A549 (cell line): ENCODE measurements around the gene PRDM10. TPM values are rescaled to one million over a fixed set of nuclear protein-coding genes. Genes with fewer than 3 reads are reported as not detected.

Experiments
- ATAC-seq, 2 experiments: fragments of 200-7000 bp in 1 of 2; fragments of >200 bp in 1 of 2; cut with Nextera tagmentation in 1 of 2; cut with Tn5 transposase in 1 of 2; 3 replicates each; pipeline versions ENCODE4 v1.8.0 to v1.9.1; 2018 to 2020; ENCODE audit warnings: mild to moderate bottlenecking in 1 of 2, moderate library complexity in 1 of 2
- CTCF ChIA-PET: fragments of 300-600 bp; sonication (Branson Sonifier 250); formaldehyde crosslinking; extraction: SDS; loops from one replicate; lab custom pipeline; 2021; ENCODE audit warnings: antibody characterized with exemption, inconsistent platforms; lab: Yijun Ruan, JAX
- POLR2A ChIA-PET: fragments of 350-600 bp; formaldehyde crosslinking; extraction: SDS; loops from one replicate; lab custom pipeline; 2021; ENCODE audit warnings: antibody characterized with exemption, inconsistent platforms; lab: Yijun Ruan, JAX
- DNase-seq, 2 experiments: peaks; one replicate each; pipeline versions ENCODE4 v3.0.0 to v3.0.0-alpha.2; 2011 to 2016; ENCODE audit warnings: low read depth in 1 of 2, low spot score in 1 of 2
- FAIRE-seq: peaks from 2 replicates; lab custom pipeline; 2011; peaks lifted over from hg19 to GRCh38; lab: Jason Lieb, UNC
- H3K27ac ChIP-seq, 2 experiments: fragments of >200 bp; sonication (Bioruptor Twin); formaldehyde crosslinking; 3 replicates each; pipeline ENCODE4 v1.5.1; 2016 to 2017
- H3K4me1 ChIP-seq: fragments of >200 bp; sonication (Bioruptor Twin); formaldehyde crosslinking; 3 replicates; pipeline ENCODE4 v1.6.1; 2016
- H3K4me2 ChIP-seq: fragments of >200 bp; sonication (Bioruptor Twin); formaldehyde crosslinking; 3 replicates; pipeline ENCODE4 v1.6.1; 2016
- H3K4me3 ChIP-seq: fragments of >200 bp; sonication (Bioruptor Twin); formaldehyde crosslinking; 3 replicates; pipeline ENCODE4 v1.5.1; 2016
- H3K9me3 ChIP-seq: fragments of >200 bp; sonication (Bioruptor Twin); formaldehyde crosslinking; 3 replicates; pipeline ENCODE4 v1.6.1; 2016
- BHLHE40 ChIP-seq: IDR thresholded peaks from 2 replicates; pipeline ENCODE4 v1.6.1; 2012; ENCODE audit warnings: low read depth, low read length, inconsistent platforms
- CBX2 ChIP-seq: fragments of 200-600 bp; sonication (generic); IDR thresholded peaks from 2 replicates; pipeline ENCODE4 v1.6.1; 2016; ENCODE audit warnings: low read depth, mild to moderate bottlenecking, borderline replicate concordance
- CEBPB ChIP-seq, 2 experiments: fragments of >200 bp in 1 of 2; sonication (Bioruptor Twin) in 1 of 2; formaldehyde crosslinking in 1 of 2; IDR thresholded peaks; 2 replicates each; pipeline ENCODE4 v1.6.1; 2012 to 2016
- CHD4 ChIP-seq: fragments of 200-600 bp; sonication (generic); IDR thresholded peaks from 2 replicates; pipeline ENCODE4 v1.6.1; 2016; ENCODE audit warnings: antibody characterized with exemption, mild to moderate bottlenecking, borderline replicate concordance
- CTCF ChIP-seq: fragments of >200 bp; sonication (Bioruptor Twin); formaldehyde crosslinking; IDR thresholded peaks from 3 replicates; pipeline ENCODE4 v1.5.1; 2016
- EHF ChIP-seq: fragments of 250-450 bp; sonication (Bioruptor Pico); IDR thresholded peaks from 2 replicates; pipeline ENCODE4 v1.5.0; 2020; ENCODE audit warnings: mild to moderate bottlenecking
- ESRRA ChIP-seq: fragments of 150-350 bp; IDR thresholded peaks from 2 replicates; pipeline ENCODE4 v1.6.1; 2014; ENCODE audit warnings: mild to moderate bottlenecking, low read length, borderline replicate concordance
- FOSB ChIP-seq: fragments of 250-450 bp; sonication (Bioruptor Pico); IDR thresholded peaks from 2 replicates; pipeline ENCODE4 v1.5.0; 2020; ENCODE audit warnings: mild to moderate bottlenecking, moderate library complexity
- FOSL2 ChIP-seq, 2 experiments: fragments of 450-650 bp in 1 of 2; fragments of >200 bp in 1 of 2; sonication (Bioruptor Twin) in 1 of 2; formaldehyde crosslinking; IDR thresholded peaks; 2 replicates each; pipeline versions ENCODE4 v1.5.0 to v1.6.1; 2016 to 2020; ENCODE audit warnings: mild to moderate bottlenecking in 1 of 2, moderate library complexity in 1 of 2
- FOXS1 ChIP-seq: fragments of 250-450 bp; sonication (Bioruptor Pico); IDR thresholded peaks from 2 replicates; pipeline ENCODE4 v1.5.0; 2020; ENCODE audit warnings: mild to moderate bottlenecking, moderate library complexity
- GATA3 ChIP-seq: IDR thresholded peaks from 2 replicates; pipeline ENCODE4 v1.6.1; 2012; ENCODE audit warnings: borderline replicate concordance
- HDAC2 ChIP-seq: fragments of 200-600 bp; sonication (generic); IDR thresholded peaks from 2 replicates; pipeline ENCODE4 v1.6.1; 2016
- HEYL ChIP-seq: fragments of 250-450 bp; sonication (Bioruptor Pico); IDR thresholded peaks from 2 replicates; pipeline ENCODE4 v1.8.0; 2021; ENCODE audit warnings: mild to moderate bottlenecking, moderate library complexity
- HOXB13 ChIP-seq: fragments of 250-450 bp; sonication (Bioruptor Pico); IDR thresholded peaks from 2 replicates; pipeline ENCODE4 v1.5.0; 2020; ENCODE audit warnings: low read depth, mild to moderate bottlenecking, moderate library complexity
- JUN ChIP-seq, 2 experiments: fragments of >200 bp; sonication (Bioruptor Twin); formaldehyde crosslinking; IDR thresholded peaks; 2 replicates in 1 of 2; 3 replicates in 1 of 2; pipeline ENCODE4 v1.6.1; 2016 to 2017
- JUNB ChIP-seq: fragments of >200 bp; sonication (Bioruptor Twin); formaldehyde crosslinking; IDR thresholded peaks from 2 replicates; pipeline ENCODE4 v1.6.1; 2016
- KDM1A ChIP-seq: fragments of 200-600 bp; sonication (generic); IDR thresholded peaks from 2 replicates; pipeline ENCODE4 v1.6.1; 2016; ENCODE audit warnings: low read depth, mild to moderate bottlenecking
- MAFK ChIP-seq: fragments of 450-650 bp; IDR thresholded peaks from 2 replicates; pipeline ENCODE4 v1.6.1; 2014; ENCODE audit not compliant: partially characterized antibody
- NFE2L2 ChIP-seq: fragments of 150-350 bp; conservative IDR thresholded peaks from 2 replicates; pipeline ENCODE4 v1.6.1; 2014; ENCODE audit warnings: low read length
- PBX3 ChIP-seq: IDR thresholded peaks from 2 replicates; pipeline ENCODE4 v1.6.1; 2012
- RAD21 ChIP-seq, 2 experiments: fragments of >200 bp in 1 of 2; sonication (Bioruptor Twin) in 1 of 2; formaldehyde crosslinking in 1 of 2; IDR thresholded peaks in 1 of 2; conservative IDR thresholded peaks in 1 of 2; 2 replicates in 1 of 2; 3 replicates in 1 of 2; pipeline ENCODE4 v1.6.1; 2012 to 2018; ENCODE audit warnings: inconsistent platforms in 1 of 2
- RARB ChIP-seq: fragments of 250-450 bp; sonication (Bioruptor Pico); IDR thresholded peaks from 2 replicates; pipeline ENCODE4 v1.8.0; 2021; ENCODE audit warnings: mild to moderate bottlenecking, moderate library complexity
- REST ChIP-seq: fragments of 200-600 bp; sonication (generic); IDR thresholded peaks from 2 replicates; pipeline ENCODE4 v1.6.1; 2016; ENCODE audit warnings: antibody characterized with exemption, mild to moderate bottlenecking, moderate library complexity
- SMC3 ChIP-seq: fragments of >200 bp; sonication (Bioruptor Twin); formaldehyde crosslinking; IDR thresholded peaks from 3 replicates; pipeline ENCODE4 v1.6.1; 2018; ENCODE audit warnings: inconsistent platforms
- TFCP2L1 ChIP-seq: fragments of 250-450 bp; sonication (Bioruptor Pico); IDR thresholded peaks from 2 replicates; pipeline ENCODE4 v1.5.0; 2021; ENCODE audit warnings: mild to moderate bottlenecking
- ZNF302 ChIP-seq: fragments of 250-450 bp; sonication (Bioruptor Pico); IDR thresholded peaks from 2 replicates; pipeline ENCODE4 v1.9.0; 2021; ENCODE audit warnings: inconsistent platforms, mild to moderate bottlenecking, moderate library complexity
- WGBS: methylation state at CpG from one replicate; pipeline ENCODE4 v1.1.6; 2017; ENCODE audit errors: missing lambda C conversion rate; 5-methylcytosine and 5-hydroxymethylcytosine counted together
- polyA plus RNA-seq, 4 experiments: library from polyadenylated mRNA; depleted of rRNA in 3 of 4; stranded (reverse); fragments of >200 nt; fragmentation: RNase III in 1 of 4; extraction: RNeasy Plus Mini Kit Qiagen cat#74134 plus additional on column Dnase treatment in 1 of 4; gene quantifications; 2 replicates in 3 of 4; 3 replicates in 1 of 4; pipeline ENCODE4 v1.2.3, GENCODE V29; 2011 to 2017
- TF ChIP-seq, protein P1 (sequence below): IDR thresholded peaks from 2 replicates; pipeline ENCODE4 v1.6.1; 2012; ENCODE audit warnings: low read depth, borderline replicate concordance
- TF ChIP-seq, protein P2 (sequence below): IDR thresholded peaks from 2 replicates; pipeline ENCODE4 v1.6.1; 2012

PRDM10 gene
- polyA plus RNA-seq, 2 of the 4 experiments (the other 2 are of a cell fraction): 3.1 to 4.0 TPM

- TF ChIP-seq FOSB (no peak), JUN (IDR thresholded peaks at IDR 0.05) (no peak), ESRRA (no peak), CEBPB (IDR thresholded peaks at IDR 0.05) (no peak), HOXB13 (CRISPR knock-in tag) (no peak), SMC3 (no peak), BHLHE40 (no peak), JUNB (no peak), HEYL (CRISPR knock-in tag) (no peak), HDAC2 (no peak), ZNF302 (CRISPR knock-in tag) (no peak), CTCF (no peak), RAD21 (conservative IDR thresholded peaks at IDR 0.05 in 1 of 2, IDR thresholded peaks at IDR 0.05 in 1 of 2) (no peak)
- TF ChIP-seq, protein P1, sequence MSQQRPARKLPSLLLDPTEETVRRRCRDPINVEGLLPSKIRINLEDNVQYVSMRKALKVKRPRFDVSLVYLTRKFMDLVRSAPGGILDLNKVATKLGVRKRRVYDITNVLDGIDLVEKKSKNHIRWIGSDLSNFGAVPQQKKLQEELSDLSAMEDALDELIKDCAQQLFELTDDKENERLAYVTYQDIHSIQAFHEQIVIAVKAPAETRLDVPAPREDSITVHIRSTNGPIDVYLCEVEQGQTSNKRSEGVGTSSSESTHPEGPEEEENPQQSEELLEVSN: no peak
- TF ChIP-seq, protein P2, sequence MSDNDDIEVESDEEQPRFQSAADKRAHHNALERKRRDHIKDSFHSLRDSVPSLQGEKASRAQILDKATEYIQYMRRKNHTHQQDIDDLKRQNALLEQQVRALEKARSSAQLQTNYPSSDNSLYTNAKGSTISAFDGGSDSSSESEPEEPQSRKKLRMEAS: no peak
- Histone ChIP-seq H3K9me3 (no peaks in the 10 kb centered on the region), H3K4me1 (peaks cover 10% of the 10 kb centered on the region; the same call in 1 of the 3 replicates), H3K4me2 (no peak overlapping the region), H3K4me3 (no peak overlapping the region), H3K27ac (no peak overlapping the region)
- ATAC-seq (no peak), FAIRE-seq (no peak), DNase-seq (no peak)
- POLR2A ChIA-PET: no interaction called here
- 94% methylated on average over 1 of the region's 1 CpG for WGBS
- CTCF ChIA-PET: interaction anchor here (1.3 kb wide), 1 partner anchor 11 kb away, joined by 3 read pairs; no protein-coding TSS in a partner anchor
Measured at GRCh38 chr11:130031056-130031455, 28.4 kb upstream of the PRDM10 start.

DNA sequence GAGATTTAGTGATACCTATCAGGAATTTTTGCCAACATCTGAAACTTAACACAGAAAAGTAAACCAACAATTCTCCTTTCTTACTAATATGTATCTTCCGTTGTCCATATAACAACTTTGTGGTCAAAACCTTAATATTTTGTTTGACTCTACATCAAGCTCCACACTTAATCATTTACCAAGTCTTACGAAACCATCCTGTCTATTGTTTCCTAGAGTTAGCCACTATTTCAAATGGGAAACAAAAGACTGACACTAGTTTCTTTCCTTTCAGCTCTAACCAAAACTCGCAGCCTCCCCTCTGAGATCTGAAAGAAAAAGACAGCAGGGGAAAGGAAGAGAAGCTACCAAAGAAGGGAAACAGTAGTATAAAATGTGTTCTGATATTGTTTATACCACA is 26.5 kb upstream of the PRDM10 start:
- DNase-seq: no peak
- Histone ChIP-seq H3K4me3 (no peak overlapping the region), H3K4me2 (peak overlapping the region; percentile 33)
- peak in 1 of 2 experiments; percentile 37; a peak in 1 of 4 replicates for TF ChIP-seq CEBPB (IDR thresholded peaks at IDR 0.05)
- TF ChIP-seq TFCP2L1: no peak
- TF ChIP-seq, all 56 proteins: peak for 1
- WGBS: 28% methylated on average over 3 of the region's 3 CpGs
- H3K27ac ChIP-seq: peak overlapping the region; percentile 23 to 55; a peak in 2 of 6 replicates
- ChIA-PET POLR2A (interaction anchor here (0.7 to 1.1 kb wide), 2 partner anchors 20 to 27 kb away, joined by 3 to 4 read pairs; partner anchors contain the start of gene PRDM10), CTCF (interaction anchor here (1.4 kb wide), 1 partner anchor 25 kb away, joined by 3 read pairs; no protein-coding TSS in a partner anchor)
- no peak for FAIRE-seq
- peaks cover 10% of the 10 kb centered on the region; the same call in 1 of the 3 replicates for H3K4me1 ChIP-seq
- H3K9me3 ChIP-seq: no peaks in the 10 kb centered on the region
- ATAC-seq: no peak

GRCh38 chr11:130025371-130025770 is 22.7 kb upstream of the PRDM10 start:
- no peak for ATAC-seq
- no peak overlapping the region for H3K4me3 ChIP-seq
- H3K9me3 ChIP-seq: no peaks in the 10 kb centered on the region
- no peak for DNase-seq
- no peak for FAIRE-seq
- no peak overlapping the region for H3K4me2 ChIP-seq
- 95% methylated on average over 1 of the region's 1 CpG for WGBS
- CTCF ChIA-PET: no interaction called here
- H3K4me1 ChIP-seq: peaks cover 14% of the 10 kb centered on the region; the same call in 2 of the 3 replicates
- no peak overlapping the region for H3K27ac ChIP-seq
- POLR2A ChIA-PET: no interaction called here
- no peak for TF ChIP-seq CHD4
- TF ChIP-seq CBX2: no peak
- no peak for TF ChIP-seq TFCP2L1
- TF ChIP-seq SMC3: no peak
- no peak for TF ChIP-seq BHLHE40
- no peak for TF ChIP-seq MAFK
- TF ChIP-seq NFE2L2: no peak
- no peak for TF ChIP-seq GATA3
- no peak for TF ChIP-seq RARB (CRISPR knock-in tag)
- TF ChIP-seq EHF (CRISPR knock-in tag): no peak
- TF ChIP-seq PBX3: no peak
- TF ChIP-seq FOXS1: no peak
- TF ChIP-seq KDM1A: no peak
- TF ChIP-seq FOSL2 (IDR thresholded peaks at IDR 0.05): no peak
- no peak for TF ChIP-seq FOSL2 (CRISPR knock-in tag; IDR thresholded peaks at IDR 0.05)
- no peak for TF ChIP-seq HEYL (CRISPR knock-in tag)
- no peak for TF ChIP-seq RAD21 (conservative IDR thresholded peaks at IDR 0.05 in 1 of 2, IDR thresholded peaks at IDR 0.05 in 1 of 2)
- TF ChIP-seq REST: no peak
